Cardiac fibroblast (primary cell): Measurements from ENCODE around the gene PITRM1.
A peak's percentile ranks its signal among the peaks of the same experiment; 100 is the strongest.

Source experiments
- DNase-seq, 2 donors: peaks; one replicate each; pipeline versions ENCODE4 v3.0.0 to v3.0.0-alpha.2; 2010; ENCODE audit warnings: low read depth in 2 of 2
- H3K4me3 ChIP-seq, 2 donors: replicated peaks in 1 of 2; 1 replicate in 1 of 2; 2 replicates in 1 of 2; pipeline ENCODE4 v1.5.1; 2011; ENCODE audit warnings: low read depth in 2 of 2, low read length in 2 of 2, mild to moderate bottlenecking in 2 of 2, moderate library complexity in 1 of 2
- CTCF ChIP-seq: IDR thresholded peaks from one replicate; pipeline ENCODE4 v1.5.1; 2011; ENCODE audit warnings: low read depth, mild to moderate bottlenecking, low read length, inconsistent platforms

PITRM1 gene

GRCh38 chr10:3126741-3127346 is 45.7 kb downstream of the PITRM1 start:
- TF ChIP-seq CTCF = no peak

GRCh38 chr10:3126249-3126648 is 46.3 kb downstream of the PITRM1 start:
- no peak for DNase-seq
- H3K4me3 ChIP-seq = no peak overlapping the region
- no peak for TF ChIP-seq CTCF

More at GRCh38 chr10:3126741-3127346, 45.7 kb downstream of the PITRM1 start:
- no peak overlapping the region for H3K4me3 ChIP-seq
- peak in 1 of 2 donors; percentile 49 for DNase-seq

- TF ChIP-seq CTCF = no peak
- no peak overlapping the region for H3K4me3 ChIP-seq
- DNase-seq = no peak
Observed at GRCh38 chr10:3125527-3126170, 46.9 kb downstream of the PITRM1 start.

- DNase-seq = no peak
- no peak overlapping the region for H3K4me3 ChIP-seq
- no peak for TF ChIP-seq CTCF
Observed at GRCh38 chr10:3124412-3125175, 48.0 kb downstream of the PITRM1 start.

- no peak for TF ChIP-seq CTCF
- no peak for DNase-seq
Observed at GRCh38 chr10:3123571-3124411, 48.8 kb downstream of the PITRM1 start.

GRCh38 chr10:3122486-3123205 is 49.9 kb downstream of the PITRM1 start:
- no peak overlapping the region for H3K4me3 ChIP-seq
- no peak for TF ChIP-seq CTCF
- peak in 1 of 2 donors; percentile 34 for DNase-seq

More at GRCh38 chr10:3123571-3124411, 48.8 kb downstream of the PITRM1 start:
- H3K4me3 ChIP-seq = no peak overlapping the region
